NCI-H1105 (cell line): ENCODE measurements around the gene CNOT1.
"Not testable (repeated sequence)": the region's sequence is repeated elsewhere in the genome, so short reads cannot be mapped to it uniquely, and the experiment has no call there.

Experiments
- DNase-seq: peaks from one replicate; lab custom pipeline; 2025; lab: John Stamatoyannopoulos, UW

CNOT1 gene

GRCh38 chr16:58582133-58582532, 47.5 kb downstream of the CNOT1 start:
- no peak for DNase-seq

- DNase-seq: no peak
Observed at GRCh38 chr16:58579587-58579986, 50.0 kb downstream of the CNOT1 start.

- no peak for DNase-seq
Observed at GRCh38 chr16:58578642-58579041, 51.0 kb downstream of the CNOT1 start.

- DNase-seq: no peak
Observed at GRCh38 chr16:58577141-58577540, 52.5 kb downstream of the CNOT1 start.

- no peak for DNase-seq
Observed at GRCh38 chr16:58574895-58575294, 54.7 kb downstream of the CNOT1 start.

- DNase-seq: not testable (repeated sequence)
Observed at GRCh38 chr16:58565697-58566096, 63.9 kb downstream of the CNOT1 start.

GRCh38 chr16:58563775-58564174, 65.9 kb downstream of the CNOT1 start:
- DNase-seq: no peak

- DNase-seq: no peak
Observed at GRCh38 chr16:58563235-58563634, 66.4 kb downstream of the CNOT1 start.

- no peak for DNase-seq
Observed at GRCh38 chr16:58556678-58557077, 72.9 kb downstream of the CNOT1 start.

GRCh38 chr16:58551496-58551895, 78.1 kb downstream of the CNOT1 start:
- DNase-seq: no peak

- DNase-seq: no peak
Observed at GRCh38 chr16:58548378-58548777, 81.2 kb downstream of the CNOT1 start.

- DNase-seq: no peak
Observed at GRCh38 chr16:58543685-58544084, 85.9 kb downstream of the CNOT1 start.

- no peak for DNase-seq
Observed at GRCh38 chr16:58542291-58542690, 87.3 kb downstream of the CNOT1 start.

- no peak for DNase-seq
Observed at GRCh38 chr16:58541711-58542110, 87.9 kb downstream of the CNOT1 start.

- no peak for DNase-seq
Observed at GRCh38 chr16:58537124-58537906, 92.3 kb downstream of the CNOT1 start.

- DNase-seq: no peak
Observed at GRCh38 chr16:58536278-58536677, 93.3 kb downstream of the CNOT1 start.

GRCh38 chr16:58535100-58535499, 94.5 kb downstream of the CNOT1 start:
- DNase-seq: no peak

- no peak for DNase-seq
Observed at GRCh38 chr16:58533751-58534470, 95.7 kb downstream of the CNOT1 start.

GRCh38 chr16:58532414-58532813, 97.2 kb downstream of the CNOT1 start:
- no peak for DNase-seq

GRCh38 chr16:58530179-58530578, 99.4 kb downstream of the CNOT1 start:
- DNase-seq: no peak

GRCh38 chr16:58519707-58520106, 109.9 kb downstream of the CNOT1 start:
- no peak for DNase-seq

- DNase-seq: no peak
Observed at GRCh38 chr16:58518980-58519368, 110.7 kb downstream of the CNOT1 start.
